Smooth muscle cell (in vitro differentiated cells): Measurements from ENCODE around the gene CLCC1. TPM values are rescaled to one million over a fixed set of nuclear protein-coding genes. Genes with fewer than 3 reads are reported as not detected.

Source experiments
- DNase-seq: peaks from one replicate; lab custom pipeline; 2025; ENCODE audit not compliant: unreplicated experiment; lab: John Stamatoyannopoulos, UW
- H2AFZ ChIP-seq: fragments of 200-600 bp; sonication (generic); 2 replicates; pipeline ENCODE4 v1.6.0; 2016; ENCODE audit warnings: antibody characterized with exemption, low read depth, mild to moderate bottlenecking
- H3F3A ChIP-seq: fragments of 200-600 bp; sonication (generic); 2 replicates; pipeline ENCODE4 v1.6.0; 2017; ENCODE audit warnings: antibody characterized with exemption, low read depth
- H3K27ac ChIP-seq: fragments of 200-600 bp; sonication (generic); 2 replicates; pipeline ENCODE4 v1.5.1; 2016; ENCODE audit warnings: low read depth, mild to moderate bottlenecking
- H3K27me3 ChIP-seq: fragments of 200-600 bp; sonication (generic); 2 replicates; pipeline ENCODE4 v1.6.1; 2016; ENCODE audit warnings: low read depth, mild to moderate bottlenecking
- H3K36me3 ChIP-seq: fragments of 200-600 bp; sonication (generic); 2 replicates; pipeline ENCODE4 v1.5.1; 2016; ENCODE audit warnings: low read depth
- H3K4me1 ChIP-seq: fragments of 200-600 bp; sonication (generic); 2 replicates; pipeline ENCODE4 v1.5.1; 2016; ENCODE audit warnings: low read depth
- H3K4me2 ChIP-seq: fragments of 200-600 bp; sonication (generic); 2 replicates; pipeline ENCODE4 v1.6.0; 2016; ENCODE audit warnings: mild to moderate bottlenecking
- H3K4me3 ChIP-seq: fragments of 200-600 bp; sonication (generic); 2 replicates; pipeline ENCODE4 v1.5.1; 2016; ENCODE audit warnings: mild to moderate bottlenecking
- H3K79me2 ChIP-seq: fragments of 200-600 bp; sonication (generic); 2 replicates; pipeline ENCODE4 v1.6.0; 2016; ENCODE audit warnings: low read depth, mild to moderate bottlenecking
- H3K9ac ChIP-seq: fragments of 200-600 bp; sonication (generic); 2 replicates; pipeline ENCODE4 v1.6.0; 2016; ENCODE audit warnings: low read depth
- H3K9me3 ChIP-seq: fragments of 200-600 bp; sonication (generic); replicated peaks from 2 replicates; pipeline ENCODE4 v1.5.1; 2016; ENCODE audit warnings: low read depth
- H4K20me1 ChIP-seq: fragments of 200-600 bp; sonication (generic); 2 replicates; pipeline ENCODE4 v1.6.0; 2016; ENCODE audit warnings: low read depth
- WGBS: methylation state at CpG from one replicate; pipeline ENCODE4 v1.1.7; 2016; ENCODE audit warnings: low lambda C conversion rate; 5-methylcytosine and 5-hydroxymethylcytosine counted together
- polyA plus RNA-seq: library from polyadenylated mRNA; unstranded; fragments of >200 nt; fragmentation: Nextera tagmentation; extraction: Ambion mirVana; gene quantifications from 2 replicates; pipeline ENCODE4 v1.2.1, GENCODE V29; 2016
- small RNA-seq: library from RNA; depleted of rRNA; stranded (forward); fragments of <200 nt; gene quantifications from one replicate; pipeline ENCODE3, GENCODE V24; 2014
- total RNA-seq: library from RNA; depleted of rRNA; stranded (reverse); fragments of >200 nt; gene quantifications from 2 replicates; pipeline ENCODE4 v1.2.3, GENCODE V29; 2014
- TF ChIP-seq, protein P1 (sequence below): fragments of 200-600 bp; sonication (generic); IDR thresholded peaks from 2 replicates; pipeline ENCODE4 v1.5.1; 2017; ENCODE audit warnings: borderline replicate concordance, mild to moderate bottlenecking, antibody characterized with exemption; ENCODE audit not compliant: insufficient read depth, poor library complexity, severe bottlenecking

Gene CLCC1
- total and polyA plus RNA-seq, 2 experiments from 2014 or later: 16.3 to 23.0 TPM

GRCh38 chr1:108925920-108926319 lies 37.4 kb downstream of the CLCC1 start:
- Histone ChIP-seq H3K27me3 (no peaks in the 10 kb centered on the region), H2AFZ (no peak overlapping the region), H3K9ac (no peak overlapping the region), H3K4me2 (no peak overlapping the region), H3K4me1 (no peaks in the 10 kb centered on the region), H3K4me3 (no peak overlapping the region), H4K20me1 (no peaks in the 10 kb centered on the region), H3K9me3 (no peaks in the 10 kb centered on the region), H3K27ac (no peak overlapping the region), H3K79me2 (no peaks in the 10 kb centered on the region), H3K36me3 (peaks cover 6% of the 10 kb centered on the region), H3F3A (no peaks in the 10 kb centered on the region)
- TF ChIP-seq, protein P1, sequence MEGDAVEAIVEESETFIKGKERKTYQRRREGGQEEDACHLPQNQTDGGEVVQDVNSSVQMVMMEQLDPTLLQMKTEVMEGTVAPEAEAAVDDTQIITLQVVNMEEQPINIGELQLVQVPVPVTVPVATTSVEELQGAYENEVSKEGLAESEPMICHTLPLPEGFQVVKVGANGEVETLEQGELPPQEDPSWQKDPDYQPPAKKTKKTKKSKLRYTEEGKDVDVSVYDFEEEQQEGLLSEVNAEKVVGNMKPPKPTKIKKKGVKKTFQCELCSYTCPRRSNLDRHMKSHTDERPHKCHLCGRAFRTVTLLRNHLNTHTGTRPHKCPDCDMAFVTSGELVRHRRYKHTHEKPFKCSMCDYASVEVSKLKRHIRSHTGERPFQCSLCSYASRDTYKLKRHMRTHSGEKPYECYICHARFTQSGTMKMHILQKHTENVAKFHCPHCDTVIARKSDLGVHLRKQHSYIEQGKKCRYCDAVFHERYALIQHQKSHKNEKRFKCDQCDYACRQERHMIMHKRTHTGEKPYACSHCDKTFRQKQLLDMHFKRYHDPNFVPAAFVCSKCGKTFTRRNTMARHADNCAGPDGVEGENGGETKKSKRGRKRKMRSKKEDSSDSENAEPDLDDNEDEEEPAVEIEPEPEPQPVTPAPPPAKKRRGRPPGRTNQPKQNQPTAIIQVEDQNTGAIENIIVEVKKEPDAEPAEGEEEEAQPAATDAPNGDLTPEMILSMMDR: no peak
- 97% methylated on average over 2 of the region's 2 CpGs for WGBS
- DNase-seq: no peak

DNA sequence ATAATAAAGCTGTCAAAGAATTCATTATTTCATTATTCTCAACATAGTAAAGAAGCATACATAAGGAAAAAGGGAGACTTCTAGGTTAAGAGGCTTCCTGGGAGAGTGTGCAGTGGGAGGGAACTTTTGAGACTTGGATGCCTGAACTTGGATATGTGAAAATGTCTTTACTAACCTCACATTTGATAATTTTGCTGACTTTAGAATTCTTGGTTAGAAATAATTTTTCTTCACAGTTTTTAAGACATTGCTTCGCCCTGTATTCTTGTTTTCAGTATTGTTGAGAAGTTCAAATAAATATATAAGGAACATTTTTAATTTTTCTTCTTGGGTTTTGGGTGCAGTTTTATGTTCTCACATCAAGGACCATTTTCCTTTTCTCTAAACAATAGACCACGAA lies 46.5 kb downstream of the CLCC1 start:
- H2AFZ ChIP-seq: no peak overlapping the region
- 96% methylated on average over 2 of the region's 2 CpGs for WGBS
- no peaks in the 10 kb centered on the region for H3F3A ChIP-seq

More for the DNA sequence above, 46.5 kb downstream of the CLCC1 start:
- TF ChIP-seq, protein P1: no peak
- H3K4me2 ChIP-seq: no peak overlapping the region
- no peaks in the 10 kb centered on the region for H3K36me3 ChIP-seq
- H3K79me2 ChIP-seq: no peaks in the 10 kb centered on the region
- H3K27me3 ChIP-seq: no peaks in the 10 kb centered on the region
- H4K20me1 ChIP-seq: no peaks in the 10 kb centered on the region
- H3K9ac ChIP-seq: no peak overlapping the region
- no peaks in the 10 kb centered on the region for H3K9me3 ChIP-seq
- H3K4me1 ChIP-seq: no peaks in the 10 kb centered on the region
- no peak overlapping the region for H3K27ac ChIP-seq
- no peak overlapping the region for H3K4me3 ChIP-seq
- no peak for DNase-seq

Small RNA genes within 50 kb of the gene (small RNA-seq; reads per million reads assigned to genes)
- gene BX679664.2: 0.11 reads per million

Other genes with a start within 250 kb of the CLCC1 start
- gene STXBP3, start 216.8 kb downstream of the CLCC1 start, total RNA-seq: 69.8 and 70.7 TPM in 2 replicates
- gene STXBP3, start 216.8 kb downstream of the CLCC1 start, polyA plus RNA-seq: 25.8 and 27.9 TPM in 2 replicates
- gene AKNAD1, start 106.4 kb downstream of the CLCC1 start, total RNA-seq: not detected in 2 replicates
- 0.40 and 0.59 TPM in 2 replicates for gene AKNAD1, start 106.4 kb downstream of the CLCC1 start, polyA plus RNA-seq
- 11.1 and 13.7 TPM in 2 replicates for gene GPSM2, start 86.5 kb downstream of the CLCC1 start, total RNA-seq
- gene GPSM2, start 86.5 kb downstream of the CLCC1 start, polyA plus RNA-seq: 6.9 and 9.1 TPM in 2 replicates
- 14.9 and 16.0 TPM in 2 replicates for gene WDR47, start 78.6 kb upstream of the CLCC1 start, total RNA-seq
- gene WDR47, start 78.6 kb upstream of the CLCC1 start, polyA plus RNA-seq: 5.8 and 8.5 TPM in 2 replicates
- gene TAF13, start 112.5 kb upstream of the CLCC1 start, total RNA-seq: 110 and 165 TPM in 2 replicates
- gene TAF13, start 112.5 kb upstream of the CLCC1 start, polyA plus RNA-seq: 30.1 and 30.3 TPM in 2 replicates
- gene TMEM167B, start 127.3 kb upstream of the CLCC1 start, total RNA-seq: 31.6 and 45.8 TPM in 2 replicates
- 22.4 and 24.2 TPM in 2 replicates for gene TMEM167B, start 127.3 kb upstream of the CLCC1 start, polyA plus RNA-seq
- gene ELAPOR1, start 150.6 kb upstream of the CLCC1 start, total RNA-seq: 3.5 and 4.8 TPM in 2 replicates
- gene ELAPOR1, start 150.6 kb upstream of the CLCC1 start, polyA plus RNA-seq: 2.6 and 3.5 TPM in 2 replicates